Neural progenitor cell (in vitro differentiated cells): ENCODE data around the gene XPR1. TPM values are rescaled to one million over a fixed set of nuclear protein-coding genes. Genes with fewer than 3 reads are reported as not detected.
A peak's percentile ranks its signal among the peaks of the same experiment; 100 is the strongest.

Experiments used
- DNase-seq: peaks from one replicate; pipeline ENCODE4 v3.0.0-alpha.2; 2016; ENCODE audit warnings: low spot score
- H2AFZ ChIP-seq: fragments of 200-600 bp; sonication (generic); replicated peaks from 2 replicates; pipeline ENCODE4 v1.6.1; 2016; ENCODE audit warnings: antibody characterized with exemption
- H3F3A ChIP-seq: fragments of 200-600 bp; sonication (generic); 2 replicates; pipeline ENCODE4 v1.6.1; 2016; ENCODE audit warnings: antibody characterized with exemption, low read depth
- H3K27ac ChIP-seq: fragments of 200-600 bp; sonication (generic); 2 replicates; pipeline ENCODE4 v1.5.1; 2016; ENCODE audit warnings: mild to moderate bottlenecking
- H3K27me3 ChIP-seq: fragments of 200-600 bp; sonication (generic); 2 replicates; pipeline ENCODE4 v1.6.1; 2016; ENCODE audit warnings: mild to moderate bottlenecking, moderate library complexity
- H3K36me3 ChIP-seq: fragments of 200-600 bp; sonication (generic); 2 replicates; pipeline ENCODE4 v1.5.1; 2016
- H3K4me1 ChIP-seq: fragments of 200-600 bp; sonication (generic); 2 replicates; pipeline ENCODE4 v1.6.1; 2016; ENCODE audit warnings: mixed run types
- H3K4me2 ChIP-seq: fragments of 200-600 bp; sonication (generic); 2 replicates; pipeline ENCODE4 v1.6.1; 2016
- H3K4me3 ChIP-seq: fragments of 200-600 bp; sonication (generic); 2 replicates; pipeline ENCODE4 v1.5.1; 2016
- H3K79me2 ChIP-seq: fragments of 200-600 bp; sonication (generic); 2 replicates; pipeline ENCODE4 v1.6.1; 2016; ENCODE audit warnings: low read depth
- H3K9ac ChIP-seq: fragments of 200-600 bp; sonication (generic); 2 replicates; pipeline ENCODE4 v1.6.1; 2016
- H3K9me3 ChIP-seq: fragments of 200-600 bp; sonication (generic); 2 replicates; pipeline ENCODE4 v1.5.1; 2016; ENCODE audit warnings: low read depth
- H4K20me1 ChIP-seq: fragments of 200-600 bp; sonication (generic); 2 replicates; pipeline ENCODE4 v1.6.1; 2016; ENCODE audit warnings: low read depth
- H3K27ac Mint-ChIP-seq: 3 replicates; pipeline ENCODE4 v1.8.0; 2021; ENCODE audit warnings: mixed read lengths
- H3K27me3 Mint-ChIP-seq: 2 replicates; pipeline ENCODE4 v1.8.0; 2022; ENCODE audit warnings: low read depth, mild to moderate bottlenecking, inconsistent platforms, moderate library complexity, mixed read lengths; ENCODE audit not compliant: insufficient read depth
- H3K36me3 Mint-ChIP-seq: 3 replicates; pipeline ENCODE4 v1.8.0; 2021; ENCODE audit warnings: mixed read lengths
- H3K4me1 Mint-ChIP-seq: 3 replicates; pipeline ENCODE4 v1.8.0; 2021; ENCODE audit warnings: mixed read lengths
- H3K4me3 Mint-ChIP-seq: 3 replicates; pipeline ENCODE4 v1.8.0; 2021; ENCODE audit warnings: mild to moderate bottlenecking, moderate library complexity, mixed read lengths
- H3K9me3 Mint-ChIP-seq: 3 replicates; pipeline ENCODE4 v1.8.0; 2020; ENCODE audit warnings: mixed read lengths
- EZH2 ChIP-seq: fragments of 200-600 bp; sonication (generic); IDR thresholded peaks from 2 replicates; pipeline ENCODE4 v1.6.1; 2017; ENCODE audit warnings: antibody characterized with exemption, mild to moderate bottlenecking, moderate library complexity
- EZH2phosphoT487 ChIP-seq: fragments of 200-600 bp; sonication (generic); IDR thresholded peaks from 2 replicates; pipeline ENCODE4 v1.6.1; 2017; ENCODE audit warnings: antibody characterized with exemption
- total RNA-seq: library from RNA; depleted of rRNA; stranded (reverse); fragments of >200 nt; gene quantifications from 2 replicates; pipeline ENCODE4 v1.2.3, GENCODE V29; 2015; ENCODE audit warnings: low replicate concordance
- TF ChIP-seq, protein P1 (sequence below): fragments of 200-600 bp; sonication (generic); IDR thresholded peaks from 2 replicates; pipeline ENCODE4 v1.5.1; 2017; ENCODE audit warnings: antibody characterized with exemption, mild to moderate bottlenecking

The XPR1 gene
- total RNA-seq, 1 donor from 2014 or later = 75.0 TPM

- peaks cover 14% of the 10 kb centered on the region for H3K27me3 Mint-ChIP-seq
- no peaks in the 10 kb centered on the region for H3K9me3 ChIP-seq
- H3K36me3 Mint-ChIP-seq = no peaks in the 10 kb centered on the region
- H3K36me3 ChIP-seq = no peaks in the 10 kb centered on the region
- H3K4me2 ChIP-seq = peak overlapping the region; percentile 70
- H3K4me3 ChIP-seq = no peak overlapping the region
- H2AFZ ChIP-seq = no peak overlapping the region
- H3F3A ChIP-seq = peaks cover 48% of the 10 kb centered on the region
- H3K27ac ChIP-seq = peak overlapping the region; percentile 71
- peak overlapping the region; percentile 25 for H3K27ac Mint-ChIP-seq
- H3K4me1 ChIP-seq = peaks cover 72% of the 10 kb centered on the region
- no peaks in the 10 kb centered on the region for H3K27me3 ChIP-seq
- DNase-seq = no peak
- peaks cover 9% of the 10 kb centered on the region for H4K20me1 ChIP-seq
- no peak overlapping the region for H3K9ac ChIP-seq
- peaks cover 75% of the 10 kb centered on the region for H3K4me1 Mint-ChIP-seq
- no peaks in the 10 kb centered on the region for H3K79me2 ChIP-seq
- H3K9me3 Mint-ChIP-seq = no peaks in the 10 kb centered on the region
- peak overlapping the region; percentile 22 for H3K4me3 Mint-ChIP-seq
- TF ChIP-seq EZH2 (no peak), EZH2phosphoT487 (no peak)
- TF ChIP-seq, protein P1, sequence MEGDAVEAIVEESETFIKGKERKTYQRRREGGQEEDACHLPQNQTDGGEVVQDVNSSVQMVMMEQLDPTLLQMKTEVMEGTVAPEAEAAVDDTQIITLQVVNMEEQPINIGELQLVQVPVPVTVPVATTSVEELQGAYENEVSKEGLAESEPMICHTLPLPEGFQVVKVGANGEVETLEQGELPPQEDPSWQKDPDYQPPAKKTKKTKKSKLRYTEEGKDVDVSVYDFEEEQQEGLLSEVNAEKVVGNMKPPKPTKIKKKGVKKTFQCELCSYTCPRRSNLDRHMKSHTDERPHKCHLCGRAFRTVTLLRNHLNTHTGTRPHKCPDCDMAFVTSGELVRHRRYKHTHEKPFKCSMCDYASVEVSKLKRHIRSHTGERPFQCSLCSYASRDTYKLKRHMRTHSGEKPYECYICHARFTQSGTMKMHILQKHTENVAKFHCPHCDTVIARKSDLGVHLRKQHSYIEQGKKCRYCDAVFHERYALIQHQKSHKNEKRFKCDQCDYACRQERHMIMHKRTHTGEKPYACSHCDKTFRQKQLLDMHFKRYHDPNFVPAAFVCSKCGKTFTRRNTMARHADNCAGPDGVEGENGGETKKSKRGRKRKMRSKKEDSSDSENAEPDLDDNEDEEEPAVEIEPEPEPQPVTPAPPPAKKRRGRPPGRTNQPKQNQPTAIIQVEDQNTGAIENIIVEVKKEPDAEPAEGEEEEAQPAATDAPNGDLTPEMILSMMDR = no peak
Observed at GRCh38 chr1:180922631-180923015, 290.8 kb downstream of the XPR1 start.

DNA sequence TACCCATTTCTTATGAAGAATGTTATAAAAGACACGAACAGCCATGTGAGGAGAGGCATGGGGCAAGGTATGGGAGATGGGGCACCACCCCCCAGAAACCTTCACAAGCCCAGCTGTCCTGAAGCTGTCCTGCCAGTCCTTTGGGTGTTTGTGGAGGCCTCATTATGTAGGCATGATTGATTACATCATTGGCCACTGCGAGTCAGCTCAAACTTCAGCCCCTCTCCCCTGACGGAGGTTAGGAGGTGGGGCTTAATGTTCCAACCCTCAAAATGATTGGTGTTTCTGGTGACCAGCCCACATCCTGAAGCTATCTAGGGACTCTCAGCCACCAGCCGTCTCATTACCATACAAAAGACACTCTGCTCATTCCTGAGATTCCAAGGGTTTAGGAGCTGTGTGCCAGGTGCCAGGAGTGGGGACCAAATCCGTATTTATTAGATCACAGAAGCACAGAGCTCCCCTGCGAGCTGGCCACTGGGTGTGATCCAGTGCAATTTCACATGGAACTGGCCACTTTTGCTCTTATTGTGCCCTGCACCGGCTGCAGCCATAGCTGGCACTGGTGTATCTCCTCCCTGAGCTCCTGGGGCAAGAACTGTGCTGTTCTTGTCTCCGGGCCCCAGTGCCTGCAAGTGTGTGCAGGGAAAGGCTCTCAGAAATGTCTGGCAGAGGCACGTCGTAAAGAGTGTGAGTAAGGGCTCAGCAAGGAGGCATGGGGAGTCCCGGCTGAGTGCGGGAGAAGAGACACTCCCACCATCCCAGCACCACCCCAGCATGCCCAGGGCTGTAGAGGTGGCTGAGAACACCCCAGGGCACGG is 291.4 kb downstream of the XPR1 start:
- TF ChIP-seq EZH2 (no peak), EZH2phosphoT487 (no peak)
- TF ChIP-seq, protein P1 = no peak
- H3K27me3 Mint-ChIP-seq = peaks cover 15% of the 10 kb centered on the region
- Histone ChIP-seq H3K4me2 (peak overlapping the region; percentile 70), H3K9me3 (no peaks in the 10 kb centered on the region), H2AFZ (no peak overlapping the region), H3K27me3 (no peaks in the 10 kb centered on the region), H4K20me1 (peaks cover 10% of the 10 kb centered on the region), H3K36me3 (no peaks in the 10 kb centered on the region), H3K4me3 (peak overlapping the region; percentile 27), H3K79me2 (no peaks in the 10 kb centered on the region), H3F3A (peaks cover 48% of the 10 kb centered on the region), H3K27ac (peak overlapping the region; percentile 98), H3K4me1 (peaks cover 77% of the 10 kb centered on the region), H3K9ac (no peak overlapping the region)
- no peaks in the 10 kb centered on the region for H3K36me3 Mint-ChIP-seq
- DNase-seq = peak; percentile 96
- peak overlapping the region; percentile 67 for H3K4me3 Mint-ChIP-seq
- no peaks in the 10 kb centered on the region for H3K9me3 Mint-ChIP-seq
- H3K4me1 Mint-ChIP-seq = peaks cover 72% of the 10 kb centered on the region
- peak overlapping the region; percentile 62 for H3K27ac Mint-ChIP-seq

DNA sequence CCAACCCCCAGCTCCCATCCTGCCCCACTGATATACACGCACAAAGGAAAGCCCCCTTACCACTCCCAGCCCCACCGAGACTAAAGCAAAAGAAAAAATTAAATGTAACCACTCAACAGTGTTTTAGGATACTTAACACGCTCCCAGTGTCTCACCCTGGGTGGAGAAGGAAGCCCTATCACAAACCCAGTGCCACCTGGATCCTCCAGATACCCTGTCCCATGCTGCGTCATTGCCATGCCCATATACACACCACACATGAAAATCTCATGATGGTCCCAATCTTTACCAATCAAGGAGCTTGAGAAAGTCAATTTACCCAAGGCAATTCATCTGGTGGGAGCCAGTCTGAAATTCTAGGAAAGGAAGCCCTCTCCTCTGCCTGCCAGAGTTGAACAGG is 292.1 kb downstream of the XPR1 start:
- no peak overlapping the region for H3K9ac ChIP-seq
- peaks cover 10% of the 10 kb centered on the region for H4K20me1 ChIP-seq
- H3F3A ChIP-seq = peaks cover 48% of the 10 kb centered on the region
- H3K4me3 Mint-ChIP-seq = peak overlapping the region; percentile 36
- H3K27ac ChIP-seq = peak overlapping the region; percentile 98
- H3K79me2 ChIP-seq = no peaks in the 10 kb centered on the region
- no peak overlapping the region for H3K4me3 ChIP-seq
- no peaks in the 10 kb centered on the region for H3K9me3 Mint-ChIP-seq
- H2AFZ ChIP-seq = no peak overlapping the region
- no peaks in the 10 kb centered on the region for H3K27me3 ChIP-seq
- peaks cover 15% of the 10 kb centered on the region for H3K27me3 Mint-ChIP-seq
- H3K4me2 ChIP-seq = peak overlapping the region; percentile 70
- no peaks in the 10 kb centered on the region for H3K36me3 Mint-ChIP-seq
- DNase-seq = no peak
- H3K36me3 ChIP-seq = no peaks in the 10 kb centered on the region
- H3K4me1 Mint-ChIP-seq = peaks cover 78% of the 10 kb centered on the region
- no peaks in the 10 kb centered on the region for H3K9me3 ChIP-seq
- H3K4me1 ChIP-seq = peaks cover 80% of the 10 kb centered on the region
- peak overlapping the region; percentile 62 for H3K27ac Mint-ChIP-seq
- TF ChIP-seq EZH2 (no peak), EZH2phosphoT487 (no peak)
- TF ChIP-seq, protein P1 = no peak
